Mucosa of descending colon (tissue), 3 donors: Measurements from ENCODE around the gene SSBP3. TPM values are rescaled to one million over a fixed set of nuclear protein-coding genes. Genes with fewer than 3 reads are reported as not detected.
A peak's percentile ranks its signal among the peaks of the same experiment; 100 is the strongest.

Source experiments
- ATAC-seq: fragments of 200-7000 bp; cut with Tn5 transposase; one replicate; pipeline ENCODE4 v1.9.1; 2020; ENCODE audit warnings: mild to moderate bottlenecking, moderate library complexity
- DNase-seq, 3 donors: peaks; one replicate each; pipeline ENCODE4 v3.0.0-alpha.2; 2020
- H3K36me3 ChIP-seq: fragments of 200-600 bp; one replicate; pipeline ENCODE4 v1.8.0; 2021; ENCODE audit warnings: low read depth, mild to moderate bottlenecking
- H3K4me1 ChIP-seq: fragments of 200-600 bp; one replicate; pipeline ENCODE4 v1.8.0; 2021; ENCODE audit warnings: low read depth, mild to moderate bottlenecking
- H3K4me3 ChIP-seq: fragments of 200-600 bp; one replicate; pipeline ENCODE4 v1.8.0; 2021; ENCODE audit warnings: mild to moderate bottlenecking
- H3K9me3 ChIP-seq: fragments of 200-600 bp; one replicate; pipeline ENCODE4 v1.8.0; 2021; ENCODE audit warnings: mild to moderate bottlenecking
- intact Hi-C, 2 donors: fragments of 100-400 bp; cut with DNase I in 1 of 2; cut with micrococcal nuclease in 1 of 2; formaldehyde crosslinking; loops; one replicate each; pipeline versions ENCODE4 v1.11.0 to v1.11.1; 2022; cut with DNase I, micrococcal nuclease
- total RNA-seq, 3 donors: library from RNA; stranded (reverse); fragmentation: NEBNext Ultra II Directional in 2 of 3; extraction: Animal tissue kit (Norgen Biotek cat#: 25700) in 2 of 3; gene quantifications; one replicate each; pipeline versions ENCODE4 v1.2.1 to v1.2.4, GENCODE V29; 2021 to 2023
- TF ChIP-seq, protein P1 (sequence below): fragments of 200-600 bp; IDR thresholded peaks from one replicate; pipeline ENCODE4 v1.8.0; 2022; ENCODE audit warnings: antibody characterized with exemption, mild to moderate bottlenecking
- donor health status: DM: no; HTN: no; CAD: no; lungs with moderate emphysema.
- donor health status: DM: no; HTN: no; CAD: no.
- donor health status: DM: no; HTN: yes; CAD: no.

The SSBP3 gene
- total RNA-seq, 3 donors from 2014 or later, result 77.8 to 85.1 (median 82.0) TPM

DNA sequence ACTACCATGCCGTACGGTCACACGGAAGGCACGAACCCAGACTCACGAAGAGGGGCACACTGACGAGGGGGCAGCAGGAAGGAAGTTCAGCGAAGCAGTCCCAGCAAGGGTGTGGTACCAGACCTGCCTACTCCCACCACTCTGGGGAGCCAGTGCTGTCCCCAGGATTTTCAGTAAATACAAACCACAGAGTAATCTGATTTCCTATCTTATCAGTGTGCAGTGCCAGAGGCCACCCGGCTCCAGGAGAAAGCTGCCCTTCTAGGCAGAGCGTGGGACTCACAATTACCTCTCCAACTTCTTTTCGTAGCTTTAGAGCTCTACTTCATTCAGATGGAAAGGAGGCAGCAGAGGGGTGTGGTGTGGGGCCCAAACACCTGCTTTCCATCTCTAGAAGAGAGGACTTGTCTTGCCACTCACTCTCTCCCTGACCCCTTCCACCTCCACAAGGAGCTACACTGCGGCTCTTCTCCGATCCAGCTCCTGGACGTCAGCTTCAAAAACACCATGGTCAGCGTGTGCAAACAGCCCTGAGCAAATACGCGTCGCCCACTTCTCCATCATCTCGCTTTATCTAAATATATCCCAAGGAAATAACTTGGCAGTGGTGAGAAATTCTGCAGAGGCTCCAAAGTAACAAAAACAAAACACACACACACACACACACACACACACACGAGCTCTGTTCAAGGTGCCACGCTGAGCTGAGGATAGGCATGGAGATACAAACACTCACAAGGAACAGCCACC lies 107.7 kb downstream of the SSBP3 start:
- TF ChIP-seq, protein P1, sequence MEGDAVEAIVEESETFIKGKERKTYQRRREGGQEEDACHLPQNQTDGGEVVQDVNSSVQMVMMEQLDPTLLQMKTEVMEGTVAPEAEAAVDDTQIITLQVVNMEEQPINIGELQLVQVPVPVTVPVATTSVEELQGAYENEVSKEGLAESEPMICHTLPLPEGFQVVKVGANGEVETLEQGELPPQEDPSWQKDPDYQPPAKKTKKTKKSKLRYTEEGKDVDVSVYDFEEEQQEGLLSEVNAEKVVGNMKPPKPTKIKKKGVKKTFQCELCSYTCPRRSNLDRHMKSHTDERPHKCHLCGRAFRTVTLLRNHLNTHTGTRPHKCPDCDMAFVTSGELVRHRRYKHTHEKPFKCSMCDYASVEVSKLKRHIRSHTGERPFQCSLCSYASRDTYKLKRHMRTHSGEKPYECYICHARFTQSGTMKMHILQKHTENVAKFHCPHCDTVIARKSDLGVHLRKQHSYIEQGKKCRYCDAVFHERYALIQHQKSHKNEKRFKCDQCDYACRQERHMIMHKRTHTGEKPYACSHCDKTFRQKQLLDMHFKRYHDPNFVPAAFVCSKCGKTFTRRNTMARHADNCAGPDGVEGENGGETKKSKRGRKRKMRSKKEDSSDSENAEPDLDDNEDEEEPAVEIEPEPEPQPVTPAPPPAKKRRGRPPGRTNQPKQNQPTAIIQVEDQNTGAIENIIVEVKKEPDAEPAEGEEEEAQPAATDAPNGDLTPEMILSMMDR, result no peak
- no peak for DNase-seq
- no peaks in the 10 kb centered on the region for H3K36me3 ChIP-seq
- peaks cover 35% of the 10 kb centered on the region for H3K4me1 ChIP-seq
- ATAC-seq, result peak; percentile 41
- intact Hi-C loops, result no loop called here
- H3K4me3 ChIP-seq, result no peak overlapping the region
- no peaks in the 10 kb centered on the region for H3K9me3 ChIP-seq

DNA sequence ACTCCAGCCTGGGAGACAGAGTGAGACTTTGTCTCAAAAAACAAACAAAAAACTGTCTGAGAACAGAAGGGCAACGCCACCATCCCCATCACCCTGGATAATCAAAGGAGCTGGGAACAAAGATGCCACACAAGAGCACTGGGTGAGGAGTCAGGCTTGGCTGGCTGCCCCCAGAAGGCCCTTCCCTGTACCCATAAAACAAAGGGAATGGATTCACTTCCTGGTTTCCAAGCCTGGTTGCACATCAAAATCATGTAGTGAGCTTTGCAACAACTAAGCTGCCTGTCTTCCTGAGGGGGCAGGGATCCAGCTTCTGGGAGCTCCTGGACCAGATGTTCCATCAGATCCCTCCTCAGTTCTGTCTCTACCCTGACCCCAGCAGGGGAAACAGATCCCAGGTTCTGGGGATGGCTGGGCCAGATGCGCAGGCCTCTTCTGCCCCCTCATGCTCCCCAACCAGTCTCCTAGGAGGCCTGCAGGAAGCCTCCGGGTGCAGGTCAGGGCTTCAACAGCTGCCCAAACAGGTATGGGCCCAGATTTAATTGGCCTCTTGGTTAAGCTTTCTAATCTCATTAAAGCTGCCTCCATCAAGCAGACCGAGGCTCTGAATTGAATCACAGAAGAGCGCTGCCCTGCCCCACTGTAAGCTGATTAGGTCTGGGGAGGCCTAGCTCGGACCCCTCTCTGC lies 108.5 kb downstream of the SSBP3 start:
- Histone ChIP-seq H3K9me3 (no peaks in the 10 kb centered on the region), H3K36me3 (no peaks in the 10 kb centered on the region), H3K4me1 (peaks cover 33% of the 10 kb centered on the region), H3K4me3 (no peak overlapping the region)
- DNase-seq (peak; percentile 78 to 81 (median 80)), ATAC-seq (peak; percentile 80)
- intact Hi-C loops, result no loop called here
- TF ChIP-seq, protein P1, result no peak

DNA sequence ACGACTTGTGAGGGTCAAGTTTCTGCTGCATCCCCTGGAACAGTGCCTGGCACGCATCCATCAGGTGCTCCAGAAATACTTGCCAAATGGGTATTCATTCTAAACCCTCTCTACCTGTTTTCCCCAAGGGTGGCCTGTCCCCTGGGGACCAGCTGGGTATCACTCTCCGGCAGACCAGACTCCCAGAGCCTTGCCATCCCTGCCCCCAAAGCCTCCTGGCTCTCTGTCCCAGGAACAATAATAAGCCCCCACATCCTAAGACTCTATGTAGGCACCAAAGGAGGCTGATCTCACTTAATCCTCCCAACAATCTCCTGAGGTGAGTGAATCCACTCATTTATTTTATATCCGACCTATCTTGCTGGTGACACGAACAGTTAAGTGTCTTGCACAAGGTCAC lies 109.5 kb downstream of the SSBP3 start:
- Histone ChIP-seq H3K4me1 (peaks cover 33% of the 10 kb centered on the region), H3K9me3 (no peaks in the 10 kb centered on the region), H3K4me3 (no peak overlapping the region), H3K36me3 (no peaks in the 10 kb centered on the region)
- ATAC-seq (no peak), DNase-seq (no peak)
- intact Hi-C loops, result no loop called here
- TF ChIP-seq, protein P1, result no peak

DNA sequence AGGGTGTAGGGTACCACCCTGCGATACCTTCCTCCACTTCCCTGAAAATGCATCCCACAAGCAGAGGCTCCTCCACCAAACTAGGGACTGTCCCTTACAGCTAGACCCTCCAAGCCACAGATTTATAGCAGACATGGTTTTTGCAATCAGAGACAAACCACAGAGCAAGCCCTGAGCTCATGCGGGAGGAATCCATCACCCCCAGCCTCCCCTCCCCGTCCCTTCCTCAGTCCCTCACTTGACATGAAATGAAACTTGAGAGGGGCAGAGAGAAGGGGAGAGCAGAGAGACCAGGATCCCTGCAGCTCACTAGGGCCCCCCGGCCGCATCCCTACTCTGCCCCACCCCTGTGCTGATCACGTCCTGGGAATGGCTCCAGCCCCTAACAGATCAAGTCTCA lies 111.3 kb downstream of the SSBP3 start:
- H3K4me1 ChIP-seq, result peaks cover 45% of the 10 kb centered on the region
- intact Hi-C loops, result no loop called here
- ATAC-seq, result no peak

DNA sequence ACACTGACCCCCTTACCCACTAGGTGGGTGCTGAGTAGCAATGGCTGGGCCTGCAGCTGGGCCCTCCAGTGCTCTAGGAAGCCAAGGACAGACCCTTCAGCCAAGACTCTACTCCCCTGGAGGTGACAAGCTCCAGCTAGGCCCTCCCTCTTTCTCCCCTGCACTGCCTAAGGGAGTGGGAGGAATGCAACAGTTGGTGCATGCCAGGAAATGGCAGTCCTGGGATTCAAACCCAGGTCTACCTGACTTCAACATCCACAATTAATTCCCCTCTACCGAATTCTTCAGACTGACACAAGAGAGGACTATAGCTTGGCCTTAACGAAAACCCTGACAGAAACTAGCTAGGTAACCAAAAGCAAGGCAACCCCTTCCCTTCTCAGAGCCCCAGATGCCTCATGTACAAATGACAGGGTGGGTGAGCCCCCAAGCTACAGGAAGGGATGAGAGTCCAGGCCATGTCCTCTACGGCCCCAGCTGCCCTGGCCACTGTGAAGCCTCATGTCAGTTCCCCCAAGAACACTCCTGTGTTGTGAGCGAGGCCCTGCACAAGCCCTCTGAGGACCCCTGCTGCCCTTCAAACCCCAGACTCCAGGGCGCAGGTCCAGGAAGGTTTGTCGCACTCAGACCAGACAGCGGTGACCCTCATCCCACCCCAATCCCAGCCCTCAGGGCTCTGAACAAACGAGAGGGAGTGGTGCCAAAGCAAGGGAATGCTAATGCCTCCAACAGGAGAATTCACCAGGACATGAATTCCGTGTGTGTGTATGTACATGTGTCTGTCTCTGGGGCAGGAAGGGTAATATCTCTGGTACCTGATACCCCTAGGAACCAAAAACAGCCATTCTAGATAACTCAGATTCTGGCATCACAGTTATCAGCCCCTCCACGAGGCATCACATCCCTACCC lies 113.9 kb downstream of the SSBP3 start:
- ATAC-seq (no peak), DNase-seq (no peak)
- Histone ChIP-seq H3K9me3 (no peaks in the 10 kb centered on the region), H3K4me3 (no peak overlapping the region), H3K4me1 (peaks cover 41% of the 10 kb centered on the region), H3K36me3 (no peaks in the 10 kb centered on the region)
- TF ChIP-seq, protein P1, result no peak
- intact Hi-C loops, result no loop called here

More for the DNA sequence above, 111.3 kb downstream of the SSBP3 start:
- Histone ChIP-seq H3K36me3 (no peaks in the 10 kb centered on the region), H3K4me3 (no peak overlapping the region), H3K9me3 (no peaks in the 10 kb centered on the region)
- no peak for DNase-seq
- TF ChIP-seq, protein P1, result no peak
